Measurements from ENCODE around the gene GNAO1.
"Not testable (repeated sequence)": the region's sequence is repeated elsewhere in the genome, so short reads cannot be mapped to it uniquely, and the experiment has no call there.

GNAO1 gene

DNA sequence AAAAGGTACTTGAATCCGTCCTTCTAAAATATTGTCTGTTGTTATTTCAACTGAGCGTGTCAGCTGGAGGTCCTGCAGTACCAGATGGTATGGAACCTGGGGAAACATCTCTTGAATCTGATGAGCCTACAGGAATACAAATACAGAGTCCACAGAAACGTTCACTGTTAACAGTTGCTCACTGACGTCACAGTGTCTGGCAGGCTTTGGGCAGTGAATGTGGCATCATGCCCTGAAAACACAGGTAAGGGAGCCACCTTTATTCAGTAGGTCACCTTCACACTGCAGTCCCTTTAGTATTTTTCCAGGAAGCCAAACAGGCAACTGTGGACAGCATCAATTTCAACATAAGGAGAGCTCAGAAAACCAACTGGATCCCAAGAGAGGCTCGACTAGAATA is 177.9 kb downstream of the GNAO1 start:
- Histone ChIP-seq H3K9ac (ENCODE audit: low read length) (no peak overlapping the region), H3K4me1 (ENCODE audit: control insufficient read depth, low read depth, low read length) (no peaks in the 10 kb centered on the region), H3K36me3 (ENCODE audit: control insufficient read depth, low read depth, low read length) (no peaks in the 10 kb centered on the region), H3K9me3 (ENCODE audit: control insufficient read depth, low read depth, low read length) (no peaks in the 10 kb centered on the region), H3K4me3 (ENCODE audit: low read length) (no peak overlapping the region), H3K27me3 (ENCODE audit: control insufficient read depth, insufficient read depth, low read length) (no peaks in the 10 kb centered on the region), H3K27ac (ENCODE audit: low read length) (no peak overlapping the region)

DNA sequence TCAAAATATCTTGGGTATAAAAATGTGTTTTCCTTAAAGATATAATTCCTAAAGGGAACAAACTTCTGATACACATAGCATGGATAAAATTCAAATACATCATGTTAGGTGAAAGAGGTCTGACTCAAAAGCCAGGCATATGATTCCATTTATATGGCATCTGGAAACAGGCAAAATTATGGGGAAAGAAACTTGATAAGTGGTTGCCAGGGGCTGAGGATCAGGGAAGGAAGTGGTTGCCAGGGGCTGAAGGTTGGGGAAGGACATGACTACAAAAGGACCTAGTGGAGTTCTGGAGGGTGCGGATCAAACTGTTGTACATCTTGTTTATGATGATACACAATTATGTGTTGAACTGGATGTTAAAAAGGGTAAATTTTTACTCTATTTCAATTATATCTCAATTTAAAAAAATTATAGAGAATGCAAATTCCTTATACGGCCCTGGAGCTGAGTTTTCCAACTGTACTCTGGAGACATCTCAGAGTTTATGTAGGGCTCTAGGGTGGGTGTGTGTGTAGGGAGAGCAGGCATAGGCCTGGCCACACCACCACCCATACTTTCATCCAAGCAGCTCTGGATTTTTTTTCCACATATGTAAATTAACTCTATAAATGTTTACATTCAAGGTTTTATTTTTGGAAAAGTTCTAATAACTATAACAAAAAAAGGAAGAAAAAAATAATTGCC is 179.0 kb downstream of the GNAO1 start:
- H3K9me3 ChIP-seq (ENCODE audit: control insufficient read depth, low read depth, low read length), result no peaks in the 10 kb centered on the region

DNA sequence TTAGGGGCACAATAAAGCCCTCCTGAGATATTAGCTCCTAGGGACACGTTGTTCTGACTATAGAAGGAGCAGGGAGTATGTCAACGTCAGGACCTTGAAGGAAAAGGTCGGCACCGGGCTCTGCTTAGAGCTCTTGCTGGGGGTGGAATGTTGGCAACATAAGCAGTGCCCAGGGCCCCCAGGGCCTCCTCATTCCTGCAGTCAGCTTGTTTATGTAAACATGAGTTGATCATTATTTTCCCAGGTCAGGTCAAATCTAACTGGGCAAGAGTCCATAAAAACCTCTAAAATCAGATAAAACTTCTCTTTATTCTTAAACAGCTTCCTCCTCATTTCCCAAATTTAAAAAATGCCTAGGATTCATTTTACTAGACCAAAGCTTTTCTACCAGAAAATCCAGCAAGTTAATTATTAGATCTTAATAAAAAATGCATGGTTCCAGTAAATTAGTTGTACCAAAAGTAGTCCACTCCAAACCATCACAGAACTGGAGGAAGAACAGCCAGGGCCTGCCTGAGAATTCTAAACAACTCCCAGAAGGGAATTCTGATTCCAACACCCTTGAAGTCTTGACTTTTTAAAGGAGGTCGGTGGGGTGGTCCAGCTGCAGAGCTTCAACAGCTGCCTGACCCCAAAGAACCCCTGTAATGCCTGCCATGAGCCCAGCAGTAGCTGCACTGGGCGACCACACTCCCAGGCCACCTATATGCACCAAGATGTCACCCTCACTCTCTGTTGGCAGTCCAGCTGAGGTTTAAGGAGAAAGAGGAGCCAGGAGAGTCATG is 179.8 kb downstream of the GNAO1 start:
- H3K9me3 ChIP-seq (ENCODE audit: control insufficient read depth, low read depth, low read length), result no peaks in the 10 kb centered on the region
- H3K27ac ChIP-seq (ENCODE audit: low read length), result no peak overlapping the region
- no peak overlapping the region for H3K9ac ChIP-seq (ENCODE audit: low read length)
- H3K4me3 ChIP-seq (ENCODE audit: low read length), result no peak overlapping the region
- no peaks in the 10 kb centered on the region for H3K36me3 ChIP-seq (ENCODE audit: control insufficient read depth, low read depth, low read length)
- no peaks in the 10 kb centered on the region for H3K4me1 ChIP-seq (ENCODE audit: control insufficient read depth, low read depth, low read length)
- no peaks in the 10 kb centered on the region for H3K27me3 ChIP-seq (ENCODE audit: control insufficient read depth, insufficient read depth, low read length)

More for the DNA sequence above, 179.0 kb downstream of the GNAO1 start:
- no peaks in the 10 kb centered on the region for H3K4me1 ChIP-seq (ENCODE audit: control insufficient read depth, low read depth, low read length)
- H3K4me3 ChIP-seq (ENCODE audit: low read length), result no peak overlapping the region
- H3K27ac ChIP-seq (ENCODE audit: low read length), result no peak overlapping the region
- no peak overlapping the region for H3K9ac ChIP-seq (ENCODE audit: low read length)
- H3K36me3 ChIP-seq (ENCODE audit: control insufficient read depth, low read depth, low read length), result no peaks in the 10 kb centered on the region
- no peaks in the 10 kb centered on the region for H3K27me3 ChIP-seq (ENCODE audit: control insufficient read depth, insufficient read depth, low read length)

DNA sequence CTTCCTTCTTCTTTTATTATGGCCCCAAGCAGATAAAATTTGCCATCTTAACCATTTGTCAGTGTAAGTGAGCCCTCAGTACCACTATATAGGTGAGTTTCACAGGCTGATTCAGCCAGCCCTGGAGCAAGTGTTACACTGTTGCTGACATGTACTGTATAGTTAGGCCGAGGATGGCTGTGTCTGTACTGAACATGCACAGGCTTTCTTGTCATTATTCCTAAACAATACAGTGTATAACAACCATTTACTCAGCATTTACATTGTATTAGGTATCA is 180.3 kb downstream of the GNAO1 start:
- Histone ChIP-seq H3K9me3 (ENCODE audit: control insufficient read depth, low read depth, low read length) (no peaks in the 10 kb centered on the region), H3K36me3 (ENCODE audit: control insufficient read depth, low read depth, low read length) (no peaks in the 10 kb centered on the region), H3K27ac (ENCODE audit: low read length) (no peak overlapping the region), H3K9ac (ENCODE audit: low read length) (no peak overlapping the region), H3K4me3 (ENCODE audit: low read length) (no peak overlapping the region), H3K27me3 (ENCODE audit: control insufficient read depth, insufficient read depth, low read length) (no peaks in the 10 kb centered on the region), H3K4me1 (ENCODE audit: control insufficient read depth, low read depth, low read length) (no peaks in the 10 kb centered on the region)

DNA sequence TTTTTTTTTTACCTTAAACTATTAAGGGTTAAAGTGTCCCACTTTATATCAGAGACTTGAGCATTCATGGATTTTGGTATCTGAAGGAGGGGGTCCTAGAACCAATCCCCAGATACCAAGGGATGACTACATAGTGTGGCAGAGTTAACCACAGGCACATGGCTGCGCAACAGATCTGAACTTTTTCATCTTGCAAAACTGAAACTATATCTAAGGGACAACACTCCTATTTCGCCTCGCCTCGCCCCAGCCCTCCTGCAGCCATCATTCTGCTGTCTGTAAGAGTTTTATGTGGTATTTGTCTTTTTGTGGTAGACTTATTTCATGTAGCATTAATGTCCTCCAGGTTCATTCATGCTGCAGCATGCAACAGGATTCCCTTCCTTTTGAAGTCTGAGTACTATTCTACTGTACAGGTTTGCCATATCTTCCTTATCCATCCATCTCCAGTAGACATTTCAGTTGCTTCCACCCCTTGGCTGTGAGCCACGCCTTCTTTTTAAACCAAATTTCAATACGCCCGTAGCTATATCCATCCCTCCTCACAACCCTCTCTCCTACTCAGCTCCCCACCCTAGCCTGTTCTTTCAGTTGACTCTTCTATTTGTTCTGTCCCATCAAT is 180.8 kb downstream of the GNAO1 start:
- Histone ChIP-seq H3K27me3 (ENCODE audit: control insufficient read depth, insufficient read depth, low read length) (no peaks in the 10 kb centered on the region), H3K27ac (ENCODE audit: low read length) (no peak overlapping the region), H3K4me1 (ENCODE audit: control insufficient read depth, low read depth, low read length) (no peaks in the 10 kb centered on the region), H3K9ac (ENCODE audit: low read length) (no peak overlapping the region), H3K9me3 (ENCODE audit: control insufficient read depth, low read depth, low read length) (no peaks in the 10 kb centered on the region), H3K4me3 (ENCODE audit: low read length) (no peak overlapping the region), H3K36me3 (ENCODE audit: control insufficient read depth, low read depth, low read length) (no peaks in the 10 kb centered on the region)

DNA sequence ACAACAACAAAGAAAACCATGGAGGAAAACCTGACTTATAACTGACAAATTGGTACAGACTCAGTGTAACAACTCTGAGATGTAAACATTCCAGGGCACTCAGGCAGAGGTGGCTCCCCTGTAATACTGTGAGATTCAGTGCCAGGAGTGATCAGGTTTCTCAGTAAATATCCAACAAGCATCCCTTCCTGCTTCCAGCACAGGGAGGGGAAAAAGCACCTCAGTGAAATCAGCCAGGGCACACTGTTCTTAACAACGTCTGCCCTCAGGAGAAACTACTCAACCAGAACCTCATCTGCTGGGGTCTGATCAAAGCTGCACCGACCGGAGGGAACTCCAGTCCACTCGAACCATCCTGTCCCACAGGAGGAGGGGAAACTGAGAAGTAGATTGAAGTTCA is 181.7 kb downstream of the GNAO1 start:
- Histone ChIP-seq H3K27me3 (ENCODE audit: control insufficient read depth, insufficient read depth, low read length) (no peaks in the 10 kb centered on the region), H3K4me1 (ENCODE audit: control insufficient read depth, low read depth, low read length) (no peaks in the 10 kb centered on the region), H3K9ac (ENCODE audit: low read length) (no peak overlapping the region), H3K9me3 (ENCODE audit: control insufficient read depth, low read depth, low read length) (no peaks in the 10 kb centered on the region), H3K4me3 (ENCODE audit: low read length) (no peak overlapping the region), H3K27ac (ENCODE audit: low read length) (no peak overlapping the region), H3K36me3 (ENCODE audit: control insufficient read depth, low read depth, low read length) (no peaks in the 10 kb centered on the region)

DNA sequence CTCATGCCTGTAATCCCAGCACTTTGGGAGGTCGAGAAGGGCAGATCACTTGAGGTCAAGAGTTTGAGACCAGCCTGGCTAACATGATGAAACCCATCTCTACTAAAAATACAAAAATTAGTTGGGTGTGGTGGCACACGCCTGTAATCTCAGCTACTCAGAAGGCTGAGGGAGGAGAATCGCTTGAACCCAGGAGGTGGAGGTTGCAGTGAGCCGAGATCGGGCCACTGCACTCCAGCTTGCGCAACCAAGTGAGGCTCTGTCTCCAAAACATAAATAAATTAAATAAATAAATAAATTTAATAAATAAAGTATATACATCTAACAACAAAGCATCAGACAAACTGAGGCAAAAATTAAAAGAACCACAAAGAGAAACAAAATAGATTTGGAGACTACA is 184.5 kb downstream of the GNAO1 start:
- H3K27me3 ChIP-seq (ENCODE audit: control insufficient read depth, insufficient read depth, low read length), result not testable (repeated sequence)

DNA sequence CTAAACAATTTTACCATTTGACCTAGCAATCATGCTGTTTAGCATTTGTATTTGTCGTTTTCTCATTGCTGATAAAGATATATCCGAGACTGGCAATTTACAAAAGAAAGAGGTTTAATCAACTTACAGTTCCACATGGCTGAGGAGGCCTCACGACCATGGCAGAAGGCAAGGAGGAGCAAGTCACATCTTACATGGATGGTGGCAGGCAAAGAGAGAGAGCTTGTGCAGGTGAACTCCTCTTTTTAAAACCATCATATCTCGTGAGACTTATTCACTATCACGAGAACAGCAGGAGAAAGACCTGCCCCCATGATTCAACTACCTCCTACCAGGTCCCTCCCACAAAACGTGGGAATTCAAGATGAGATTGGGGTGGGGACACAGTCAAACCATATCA is 187.8 kb downstream of the GNAO1 start:
- H3K4me1 ChIP-seq (ENCODE audit: control insufficient read depth, low read depth, low read length); H3K27me3 ChIP-seq (ENCODE audit: control insufficient read depth, insufficient read depth, low read length); H3K9me3 ChIP-seq (ENCODE audit: control insufficient read depth, low read depth, low read length); H3K27ac ChIP-seq (ENCODE audit: low read length); H3K4me3 ChIP-seq (ENCODE audit: low read length); H3K9ac ChIP-seq (ENCODE audit: low read length); H3K36me3 ChIP-seq (ENCODE audit: control insufficient read depth, low read depth, low read length): not testable (repeated sequence)

More for the DNA sequence above, 184.5 kb downstream of the GNAO1 start:
- H3K9ac ChIP-seq (ENCODE audit: low read length); H3K36me3 ChIP-seq (ENCODE audit: control insufficient read depth, low read depth, low read length); H3K4me1 ChIP-seq (ENCODE audit: control insufficient read depth, low read depth, low read length); H3K27ac ChIP-seq (ENCODE audit: low read length); H3K9me3 ChIP-seq (ENCODE audit: control insufficient read depth, low read depth, low read length); H3K4me3 ChIP-seq (ENCODE audit: low read length): not testable (repeated sequence)

DNA sequence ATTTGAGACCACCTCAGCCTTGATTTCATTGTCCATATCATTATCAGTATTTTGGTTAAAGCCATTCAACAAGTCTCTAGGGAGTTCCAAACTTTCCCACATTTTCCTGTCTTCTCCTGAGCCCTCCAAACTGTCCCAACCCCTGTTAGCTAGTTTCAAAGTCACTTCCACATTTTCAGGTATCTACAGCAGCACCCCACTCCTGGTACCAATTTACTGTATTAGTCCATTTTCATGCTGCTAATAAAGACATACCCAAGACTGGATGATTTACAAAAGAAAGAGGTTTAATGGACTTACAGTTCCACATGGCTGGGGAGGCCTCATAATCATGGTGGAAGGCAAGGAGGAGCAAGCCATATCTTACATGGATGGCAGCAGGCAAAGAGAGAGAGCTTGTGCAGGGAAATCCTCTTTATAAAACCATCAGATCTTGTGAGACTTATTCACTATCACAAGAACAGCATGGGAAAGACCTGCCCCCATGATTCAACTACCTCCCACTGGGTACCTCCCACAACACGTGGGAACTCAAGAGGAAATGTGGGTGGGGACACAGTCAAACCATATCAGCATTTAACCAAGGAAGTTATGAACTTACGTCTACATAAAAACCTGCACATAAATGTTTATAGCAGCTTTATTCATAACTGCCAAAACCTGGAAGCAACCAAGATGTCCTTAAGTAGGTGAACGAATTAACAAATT is 189.6 kb downstream of the GNAO1 start:
- H3K27me3 ChIP-seq (ENCODE audit: control insufficient read depth, insufficient read depth, low read length); H3K9me3 ChIP-seq (ENCODE audit: control insufficient read depth, low read depth, low read length); H3K4me1 ChIP-seq (ENCODE audit: control insufficient read depth, low read depth, low read length); H3K9ac ChIP-seq (ENCODE audit: low read length); H3K4me3 ChIP-seq (ENCODE audit: low read length); H3K27ac ChIP-seq (ENCODE audit: low read length); H3K36me3 ChIP-seq (ENCODE audit: control insufficient read depth, low read depth, low read length): not testable (repeated sequence)

DNA sequence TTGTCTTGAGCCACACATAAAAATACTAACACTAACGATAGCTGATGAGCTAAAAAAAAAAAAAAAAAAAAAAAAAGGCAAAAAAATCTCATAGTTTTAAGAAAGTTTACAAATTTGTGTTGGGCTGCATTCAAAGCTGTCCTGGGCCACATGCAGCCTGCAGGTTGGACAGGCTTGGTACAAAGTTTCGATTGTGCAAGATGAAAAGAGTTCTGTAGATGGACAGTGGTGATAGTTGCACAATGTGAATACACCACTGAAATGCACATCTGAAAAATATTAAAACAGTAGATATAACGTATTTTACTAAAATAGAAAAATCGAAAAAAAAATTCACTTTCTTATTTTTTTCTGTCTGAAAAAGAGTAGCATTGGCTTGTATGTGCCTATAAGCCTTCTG is 191.2 kb downstream of the GNAO1 start:
- H3K4me3 ChIP-seq (ENCODE audit: low read length), result no peak overlapping the region
- H3K9ac ChIP-seq (ENCODE audit: low read length), result no peak overlapping the region
- no peaks in the 10 kb centered on the region for H3K27me3 ChIP-seq (ENCODE audit: control insufficient read depth, insufficient read depth, low read length)
- H3K4me1 ChIP-seq (ENCODE audit: control insufficient read depth, low read depth, low read length), result no peaks in the 10 kb centered on the region
- no peak overlapping the region for H3K27ac ChIP-seq (ENCODE audit: low read length)
- H3K9me3 ChIP-seq (ENCODE audit: control insufficient read depth, low read depth, low read length), result peaks cover 8% of the 10 kb centered on the region
- H3K36me3 ChIP-seq (ENCODE audit: control insufficient read depth, low read depth, low read length), result peaks cover 8% of the 10 kb centered on the region

DNA sequence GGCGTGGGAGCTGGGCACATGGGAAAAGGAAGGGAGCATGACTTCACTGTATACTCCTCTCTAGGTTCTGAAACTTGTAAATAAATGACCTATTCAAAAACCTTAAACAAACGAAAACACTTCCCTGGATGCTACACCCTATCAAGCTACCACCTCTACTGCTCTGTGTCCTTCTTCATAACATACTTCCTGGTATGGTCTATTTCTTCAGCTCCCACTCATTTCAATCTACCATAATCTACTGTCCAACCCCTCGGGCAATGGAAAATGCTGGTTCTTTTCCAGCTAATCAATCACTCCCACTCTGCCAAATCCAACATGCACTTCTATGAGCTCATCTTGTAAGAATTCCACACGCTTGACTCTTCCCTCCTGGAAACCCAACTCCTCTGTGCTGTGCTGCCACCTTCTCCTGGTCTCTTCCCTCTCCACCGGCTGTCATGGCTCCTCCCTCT is 191.6 kb downstream of the GNAO1 start:
- H3K27me3 ChIP-seq (ENCODE audit: control insufficient read depth, insufficient read depth, low read length), result no peaks in the 10 kb centered on the region
- H3K36me3 ChIP-seq (ENCODE audit: control insufficient read depth, low read depth, low read length), result peaks cover 10% of the 10 kb centered on the region
- H3K9ac ChIP-seq (ENCODE audit: low read length), result no peak overlapping the region
- no peak overlapping the region for H3K27ac ChIP-seq (ENCODE audit: low read length)
- peaks cover 8% of the 10 kb centered on the region for H3K9me3 ChIP-seq (ENCODE audit: control insufficient read depth, low read depth, low read length)
- H3K4me3 ChIP-seq (ENCODE audit: low read length), result no peak overlapping the region
- no peaks in the 10 kb centered on the region for H3K4me1 ChIP-seq (ENCODE audit: control insufficient read depth, low read depth, low read length)

All from iPS-18a (cell line).